A172 (cell line): ENCODE results near the gene ABHD12. TPM values are rescaled to one million over a fixed set of nuclear protein-coding genes. Genes with fewer than 3 reads are reported as not detected.
"Not testable (repeated sequence)": the region's sequence is repeated elsewhere in the genome, so short reads cannot be mapped to it uniquely, and the experiment has no call there.

Experiments
- DNase-seq: peaks from one replicate; pipeline ENCODE4 v3.0.0-alpha.2; 2015; ENCODE audit warnings: low spot score
- total RNA-seq: library from RNA; depleted of rRNA; stranded (reverse); fragments of >200 nt; shearing (Covaris generic); gene quantifications from 2 replicates; pipeline ENCODE4 v1.2.3, GENCODE V29; 2014

ABHD12 gene
- total RNA-seq, 1 experiment from 2014 or later, result 90.9 TPM

- DNase-seq, result no peak
Measured at GRCh38 chr20:25277941-25278521, 112.6 kb downstream of the ABHD12 start.

GRCh38 chr20:25277051-25277801 lies 113.4 kb downstream of the ABHD12 start:
- no peak for DNase-seq

DNA sequence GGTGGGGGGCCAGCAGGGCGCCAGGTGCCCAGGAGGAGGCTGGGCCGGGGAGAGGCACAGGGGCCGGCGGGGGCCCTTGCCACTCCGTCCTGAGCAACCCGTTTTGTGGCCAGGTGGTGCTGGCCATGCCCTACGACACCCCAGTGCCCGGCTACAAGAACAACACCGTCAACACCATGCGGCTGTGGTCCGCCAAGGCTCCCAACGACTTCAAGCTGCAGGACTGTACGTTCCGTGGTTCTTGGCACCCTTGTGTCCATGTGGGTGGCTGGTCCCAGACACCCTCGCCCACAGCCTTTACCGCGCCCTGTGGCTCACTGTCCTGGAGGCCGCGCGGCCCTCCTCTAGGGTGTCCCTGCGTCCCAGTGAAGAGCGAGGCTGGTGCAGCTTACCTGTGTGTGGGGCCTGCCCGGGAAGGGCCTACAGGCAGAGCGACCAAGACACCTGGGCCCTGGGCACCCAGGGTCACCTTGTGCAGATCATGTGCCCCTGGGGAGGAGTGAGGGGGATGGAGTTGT lies 114.0 kb downstream of the ABHD12 start:
- no peak for DNase-seq

GRCh38 chr20:25275813-25276532 lies 114.7 kb downstream of the ABHD12 start:
- no peak for DNase-seq

DNA sequence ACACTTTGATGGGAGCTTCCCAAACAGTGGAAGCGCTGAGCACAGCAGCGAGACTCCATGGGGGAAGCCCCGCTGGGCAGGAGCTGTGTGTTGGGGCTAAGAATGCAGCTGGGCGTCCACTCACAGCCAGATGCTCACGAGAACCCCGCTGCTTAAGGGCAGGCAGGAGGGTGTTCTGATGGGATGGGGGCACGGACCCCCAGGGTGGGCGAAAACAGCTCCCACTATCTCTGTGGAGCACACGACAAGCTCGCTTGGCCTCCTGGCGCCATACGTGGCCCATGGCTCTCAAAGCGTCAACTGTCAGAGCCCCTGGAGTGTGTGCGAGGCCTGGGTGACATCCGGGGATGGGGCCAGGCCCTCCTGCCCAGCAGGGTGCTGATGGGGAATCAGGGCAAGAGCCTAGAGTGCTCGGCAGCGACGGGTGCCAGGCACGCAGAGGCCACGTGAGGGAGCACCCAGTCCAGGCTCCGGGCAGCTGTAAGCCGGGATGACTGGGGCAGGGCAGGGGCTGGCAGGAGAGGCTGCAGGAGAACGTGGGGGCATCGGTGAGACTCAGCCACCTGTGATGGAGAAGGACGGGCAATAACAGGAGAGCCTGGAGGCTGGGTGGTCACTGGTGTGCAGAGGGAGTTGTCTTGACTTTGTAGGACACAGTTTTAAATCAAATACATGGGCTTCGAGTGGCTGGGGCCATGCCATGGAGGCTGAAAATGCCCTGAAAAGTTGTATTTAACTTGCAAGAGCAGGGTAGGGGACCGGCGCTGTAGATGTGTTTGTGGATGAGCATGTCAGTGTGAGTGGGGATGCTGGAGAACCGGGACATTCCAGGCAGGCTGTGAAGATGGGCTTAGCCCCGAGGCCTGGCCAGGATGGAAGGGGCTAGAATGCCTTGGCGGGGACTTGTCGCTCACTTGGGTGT lies 115.5 kb downstream of the ABHD12 start:
- no peak for DNase-seq

DNA sequence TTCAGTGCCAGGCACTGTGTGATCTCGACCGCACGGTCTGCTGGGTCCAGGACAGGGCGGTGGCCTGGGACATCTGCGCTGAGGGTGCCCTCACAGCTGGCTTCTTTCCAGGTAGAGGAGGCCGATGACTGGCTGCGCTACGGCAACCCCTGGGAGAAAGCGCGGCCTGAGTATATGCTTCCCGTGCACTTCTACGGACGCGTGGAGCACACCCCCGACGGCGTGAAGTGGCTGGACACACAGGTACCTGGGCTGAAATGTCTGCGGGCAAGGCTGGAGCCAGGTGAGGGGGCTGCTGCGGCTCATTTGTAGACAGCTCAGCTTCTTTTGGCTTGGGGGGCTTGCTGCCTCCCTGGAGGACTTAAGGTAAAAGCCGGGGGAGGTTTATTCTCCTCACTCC lies 116.2 kb downstream of the ABHD12 start:
- DNase-seq, result no peak

GRCh38 chr20:25273541-25274358 lies 116.9 kb downstream of the ABHD12 start:
- DNase-seq, result no peak

- DNase-seq, result no peak
Measured at GRCh38 chr20:25273046-25273445, 117.6 kb downstream of the ABHD12 start.

DNA sequence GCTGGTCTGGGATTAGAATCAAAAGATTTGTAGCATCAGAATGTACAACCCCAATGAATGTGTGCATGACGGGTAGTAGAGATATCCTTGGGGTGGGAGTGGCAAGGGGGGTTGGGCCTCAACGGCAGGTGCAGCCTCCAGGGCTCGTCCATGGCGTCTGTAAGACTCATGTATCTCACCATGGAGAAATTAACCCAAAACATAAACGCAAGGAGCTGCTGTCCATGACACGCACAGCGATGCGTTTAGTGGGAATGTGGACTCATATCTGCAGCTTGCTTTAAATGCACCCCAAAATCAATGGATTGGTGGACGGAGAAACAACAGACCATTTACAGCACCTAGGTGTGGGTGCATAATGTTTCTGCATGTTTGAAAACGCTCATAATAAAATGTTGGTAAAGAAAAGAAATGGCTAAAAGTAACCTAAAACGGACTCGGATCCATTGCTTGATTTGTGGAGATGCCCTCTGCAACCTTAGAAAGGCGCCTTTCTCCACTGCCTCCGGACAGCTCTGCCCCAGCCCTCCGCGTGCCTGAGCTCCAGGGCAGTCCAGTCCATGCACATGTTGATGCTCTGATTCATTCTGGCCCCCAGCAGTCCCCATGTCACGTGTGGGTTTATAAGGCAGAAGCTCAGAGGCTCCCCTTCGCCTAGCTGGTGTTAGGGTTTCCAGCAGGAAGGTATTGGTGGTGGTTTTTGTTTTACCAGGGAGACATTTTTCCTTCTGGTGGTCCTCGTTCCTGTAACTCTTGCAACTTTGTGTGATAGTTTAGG lies 118.2 kb downstream of the ABHD12 start:
- no peak for DNase-seq

DNA sequence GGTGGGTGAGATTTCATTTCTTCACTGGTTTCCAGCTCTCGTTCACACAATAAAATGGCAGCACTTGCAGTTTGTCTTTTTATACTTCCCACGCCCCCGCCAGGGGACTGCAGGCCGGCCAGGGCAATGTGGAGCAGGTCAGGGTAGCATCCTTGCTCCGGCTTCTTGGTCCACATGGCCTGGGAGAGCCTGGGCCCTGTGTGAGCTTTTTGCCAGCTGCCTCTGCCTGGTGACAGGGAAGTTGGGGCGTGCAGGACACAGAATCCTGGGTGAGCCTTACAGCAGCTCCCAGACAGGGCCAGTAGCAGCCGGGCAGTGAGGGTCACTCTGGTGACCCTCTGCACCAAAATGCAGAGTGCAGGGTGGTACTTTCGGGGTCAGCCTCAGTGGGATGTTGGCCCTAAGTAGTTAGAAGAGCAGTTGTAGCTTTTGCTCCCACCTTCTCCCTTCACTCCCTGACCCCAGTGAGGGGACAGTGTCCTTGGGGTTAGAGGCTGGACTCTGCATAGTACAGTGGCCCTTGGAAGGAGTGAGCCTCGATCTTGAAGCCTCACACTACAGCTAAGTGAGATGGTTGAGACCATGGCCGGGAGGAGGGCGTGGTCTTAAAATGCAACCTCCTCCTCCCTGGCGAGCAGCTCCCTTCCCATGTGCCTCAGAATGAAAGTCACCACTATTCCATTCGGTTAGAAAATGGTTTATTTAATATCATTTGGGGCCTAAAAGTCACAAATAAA lies 119.0 kb downstream of the ABHD12 start:
- DNase-seq, result no peak

GRCh38 chr20:25270829-25271251 lies 119.8 kb downstream of the ABHD12 start:
- no peak for DNase-seq

- DNase-seq, result no peak
Measured at GRCh38 chr20:25269833-25270170, 120.8 kb downstream of the ABHD12 start.

GRCh38 chr20:25269057-25269832 lies 121.4 kb downstream of the ABHD12 start:
- DNase-seq, result no peak

GRCh38 chr20:25260770-25261437 lies 129.7 kb downstream of the ABHD12 start:
- not testable (repeated sequence) for DNase-seq

- DNase-seq, result no peak
Measured at GRCh38 chr20:25259788-25260254, 130.8 kb downstream of the ABHD12 start.

- DNase-seq, result no peak
Measured at GRCh38 chr20:25259358-25259757, 131.3 kb downstream of the ABHD12 start.

GRCh38 chr20:25258828-25259227 lies 131.8 kb downstream of the ABHD12 start:
- DNase-seq, result no peak

DNA sequence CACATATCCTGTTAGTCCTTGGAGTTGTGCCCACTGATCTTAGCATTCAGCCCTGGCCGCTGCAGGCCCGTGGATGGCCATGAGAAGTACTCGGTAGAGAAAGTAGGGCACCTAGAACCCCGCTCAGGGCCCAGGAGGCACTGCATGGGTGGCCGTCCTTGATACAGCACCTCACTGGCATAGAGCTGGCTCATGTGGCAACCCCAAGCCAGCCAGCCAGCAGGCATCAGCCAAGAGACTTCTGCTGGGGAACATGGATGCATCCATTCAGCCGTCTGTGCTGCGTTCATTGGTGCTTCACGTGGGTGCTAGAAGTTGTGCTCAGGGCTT lies 132.2 kb downstream of the ABHD12 start:
- no peak for DNase-seq
